Mesenchymal stem cell (in vitro differentiated cells and primary cell): ENCODE data around the gene FRMD4A.

ENCODE experiments used
- DNase-seq: peaks from one replicate; pipeline ENCODE4 v3.0.0-alpha.2; 2013
- H2AFZ ChIP-seq: one replicate; pipeline ENCODE4 v1.6.1; 2013; ENCODE audit warnings: low read depth, mild to moderate bottlenecking, control low read depth, inconsistent platforms, low read length, moderate library complexity
- H2AK5ac ChIP-seq: 2 replicates; pipeline ENCODE4 v1.6.1; 2013; ENCODE audit warnings: low read length, moderate library complexity, mild to moderate bottlenecking, inconsistent platforms; ENCODE audit not compliant: severe bottlenecking
- H2BK120ac ChIP-seq: one replicate; pipeline ENCODE4 v1.6.1; 2013; ENCODE audit warnings: low read depth, mild to moderate bottlenecking, inconsistent platforms, low read length, moderate library complexity
- H2BK12ac ChIP-seq, 2 experiments: one replicate each; pipeline ENCODE4 v1.6.1; 2013; ENCODE audit warnings: inconsistent platforms in 2 of 2, low read length in 2 of 2, mild to moderate bottlenecking in 2 of 2, moderate library complexity in 2 of 2, control low read depth in 1 of 2
- H2BK15ac ChIP-seq: one replicate; pipeline ENCODE4 v1.6.1; 2013; ENCODE audit warnings: mild to moderate bottlenecking, low read depth, inconsistent platforms; ENCODE audit not compliant: poor library complexity, severe bottlenecking
- H2BK5ac ChIP-seq: 2 replicates; pipeline ENCODE4 v1.6.1; 2013; ENCODE audit warnings: low read depth, mild to moderate bottlenecking, low read length, control low read depth, inconsistent platforms; ENCODE audit not compliant: poor library complexity, severe bottlenecking
- H3K14ac ChIP-seq, 2 experiments: one replicate each; pipeline ENCODE4 v1.6.1; 2013; ENCODE audit warnings: inconsistent platforms in 2 of 2, low read length in 2 of 2, control low read depth in 1 of 2, mild to moderate bottlenecking in 1 of 2, moderate library complexity in 1 of 2
- H3K18ac ChIP-seq, 2 experiments: one replicate each; pipeline ENCODE4 v1.6.1; 2013; ENCODE audit warnings: inconsistent platforms in 2 of 2, low read length in 2 of 2, control low read depth in 1 of 2, low read depth in 1 of 2, mild to moderate bottlenecking in 1 of 2
- H3K23ac ChIP-seq, 2 experiments: one replicate each; pipeline ENCODE4 v1.6.1; 2013; ENCODE audit warnings: inconsistent platforms in 2 of 2, low read length in 2 of 2, mild to moderate bottlenecking in 2 of 2, moderate library complexity in 2 of 2, control low read depth in 1 of 2
- H3K27ac ChIP-seq: 2 replicates; pipeline ENCODE4 v1.5.1; 2013; ENCODE audit warnings: mild to moderate bottlenecking, moderate library complexity, low read length, control low read depth, inconsistent platforms; ENCODE audit not compliant: poor library complexity, severe bottlenecking
- H3K27me3 ChIP-seq, 2 experiments: 2 replicates each; pipeline versions ENCODE4 v1.6.1 to v1.7.0; 2013; ENCODE audit warnings: low read length in 2 of 2, mild to moderate bottlenecking in 2 of 2, moderate library complexity in 2 of 2, control low read depth in 1 of 2, inconsistent platforms in 1 of 2; ENCODE audit not compliant: control insufficient read depth in 1 of 2, insufficient read depth in 1 of 2
- H3K36me3 ChIP-seq, 2 experiments: 2 replicates each; pipeline versions ENCODE4 v1.6.1 to v1.7.0; 2013; ENCODE audit warnings: low read length in 2 of 2, control low read depth in 1 of 2, inconsistent platforms in 1 of 2, low read depth in 1 of 2, mild to moderate bottlenecking in 1 of 2; ENCODE audit not compliant: insufficient read depth in 2 of 2, control insufficient read depth in 1 of 2
- H3K4ac ChIP-seq, 2 experiments: one replicate each; pipeline ENCODE4 v1.6.1; 2013; ENCODE audit warnings: inconsistent platforms in 2 of 2, low read length in 2 of 2, mild to moderate bottlenecking in 2 of 2, moderate library complexity in 2 of 2, control low read depth in 1 of 2, low read depth in 1 of 2
- H3K4me1 ChIP-seq: 2 replicates; pipeline ENCODE4 v1.6.1; 2013; ENCODE audit warnings: low read depth, low read length, control low read depth; ENCODE audit not compliant: control insufficient read depth, insufficient read depth
- H3K4me2 ChIP-seq: 2 replicates; pipeline ENCODE4 v1.6.1; 2013; ENCODE audit warnings: low read length, mild to moderate bottlenecking, inconsistent platforms; ENCODE audit not compliant: poor library complexity, severe bottlenecking
- H3K4me3 ChIP-seq, 2 experiments: 2 replicates each; pipeline versions ENCODE4 v1.5.1 to v1.7.0; 2013; ENCODE audit warnings: low read length in 2 of 2, mild to moderate bottlenecking in 2 of 2, control low read depth in 1 of 2, low read depth in 1 of 2; ENCODE audit not compliant: insufficient read depth in 1 of 2
- H3K79me1 ChIP-seq: replicated peaks from 2 replicates; pipeline ENCODE4 v1.6.1; 2013; ENCODE audit warnings: mild to moderate bottlenecking, control low read depth, low read length, inconsistent platforms; ENCODE audit not compliant: poor library complexity, severe bottlenecking
- H3K9ac ChIP-seq: 2 replicates; pipeline ENCODE4 v1.7.0; 2013; ENCODE audit warnings: mild to moderate bottlenecking, low read length, moderate library complexity
- H3K9me3 ChIP-seq: 2 replicates; pipeline ENCODE4 v1.7.0; 2013; ENCODE audit warnings: mild to moderate bottlenecking, low read length; ENCODE audit not compliant: control insufficient read depth
- H4K8ac ChIP-seq: one replicate; pipeline ENCODE4 v1.6.1; 2013; ENCODE audit warnings: inconsistent platforms, mild to moderate bottlenecking, low read length, moderate library complexity
- H4K91ac ChIP-seq: one replicate; pipeline ENCODE4 v1.6.1; 2013; ENCODE audit warnings: mild to moderate bottlenecking, low read length, inconsistent platforms
- WGBS: methylation state at CpG from one replicate; pipeline ENCODE4 v1.1.7; 2013; ENCODE audit warnings: mixed read lengths; 5-methylcytosine and 5-hydroxymethylcytosine counted together

The FRMD4A gene

GRCh38 chr10:13839430-13839990 lies 491.2 kb downstream of the FRMD4A start:
- H3K4ac ChIP-seq, result peak overlapping the region; percentile 15 to 47
- H3K9ac ChIP-seq, result peak overlapping the region; percentile 59
- H3K4me1 ChIP-seq, result peaks cover 16% of the 10 kb centered on the region
- H2AFZ ChIP-seq, result no peak overlapping the region
- 25% methylated on average over 9 of the region's 9 CpGs for WGBS
- H3K36me3 ChIP-seq, result no peaks in the 10 kb centered on the region
- no peaks in the 10 kb centered on the region for H3K27me3 ChIP-seq
- no peaks in the 10 kb centered on the region for H3K9me3 ChIP-seq
- H3K4me3 ChIP-seq, result peak overlapping the region in 1 of 2 experiments; percentile 26
- no peak overlapping the region for H2BK15ac ChIP-seq
- peak overlapping the region; percentile 77 for H4K91ac ChIP-seq
- H3K23ac ChIP-seq, result no peak overlapping the region
- peak overlapping the region; percentile 63 for H4K8ac ChIP-seq
- peak overlapping the region; percentile 39 for H2BK120ac ChIP-seq
- peak overlapping the region; percentile 45 for H3K27ac ChIP-seq
- peak overlapping the region; percentile 44 to 91 for H3K18ac ChIP-seq
- no peak overlapping the region for H3K4me2 ChIP-seq
- no peak overlapping the region for H3K14ac ChIP-seq
- peak; percentile 95 for DNase-seq
- H3K79me1 ChIP-seq, result peaks cover 24% of the 10 kb centered on the region
- peak overlapping the region in 1 of 2 experiments; percentile 84 for H2BK12ac ChIP-seq
- no peak overlapping the region for H2AK5ac ChIP-seq
- H2BK5ac ChIP-seq, result no peak overlapping the region

DNA sequence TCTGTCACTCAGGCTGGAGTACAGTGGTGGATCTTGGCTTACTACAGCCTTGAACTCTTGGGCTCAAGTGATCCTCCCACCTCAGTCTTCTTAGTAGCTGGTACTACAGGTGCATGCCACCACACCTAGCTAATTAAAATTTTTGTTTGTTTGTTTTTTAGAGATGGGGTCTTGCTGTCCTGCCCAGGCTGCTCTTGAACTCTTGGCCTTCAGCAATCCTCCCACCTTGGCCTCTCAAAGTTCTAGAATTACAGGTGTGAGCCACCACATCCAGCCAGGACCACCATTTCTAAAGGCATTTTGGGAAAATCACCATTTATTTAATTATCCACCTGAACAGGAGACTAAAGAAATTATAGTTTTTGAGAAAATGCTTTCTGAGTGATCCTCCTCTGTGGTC lies 491.7 kb downstream of the FRMD4A start:
- peak overlapping the region; percentile 41 for H3K27ac ChIP-seq
- H2BK120ac ChIP-seq, result peak overlapping the region; percentile 39
- no peak overlapping the region for H2BK5ac ChIP-seq
- peaks cover 16% of the 10 kb centered on the region for H3K4me1 ChIP-seq
- peak overlapping the region in 1 of 2 experiments; percentile 33 for H2BK12ac ChIP-seq
- no peaks in the 10 kb centered on the region for H3K9me3 ChIP-seq
- H3K9ac ChIP-seq, result no peak overlapping the region
- no peak overlapping the region for H3K4ac ChIP-seq
- H3K18ac ChIP-seq, result peak overlapping the region; percentile 29 to 91
- no peak overlapping the region for H4K91ac ChIP-seq
- no peak overlapping the region for H2AK5ac ChIP-seq
- H3K79me1 ChIP-seq, result peaks cover 24% of the 10 kb centered on the region
- peak overlapping the region; percentile 2 for H2BK15ac ChIP-seq
- no peak overlapping the region for H3K23ac ChIP-seq
- H3K27me3 ChIP-seq, result no peaks in the 10 kb centered on the region
- no peak overlapping the region for H4K8ac ChIP-seq
- DNase-seq, result no peak
- H3K4me3 ChIP-seq, result no peak overlapping the region
- no peaks in the 10 kb centered on the region for H3K36me3 ChIP-seq
- H3K14ac ChIP-seq, result no peak overlapping the region
- H2AFZ ChIP-seq, result no peak overlapping the region
- no peak overlapping the region for H3K4me2 ChIP-seq

GRCh38 chr10:13837966-13838365 lies 492.8 kb downstream of the FRMD4A start:
- Histone ChIP-seq H3K4me2 (no peak overlapping the region), H3K36me3 (no peaks in the 10 kb centered on the region), H3K4ac (peak overlapping the region in 1 of 2 experiments; percentile 13), H2AK5ac (no peak overlapping the region), H2BK120ac (no peak overlapping the region), H2BK12ac (peak overlapping the region; percentile 29 to 45), H4K8ac (no peak overlapping the region), H3K4me1 (peaks cover 14% of the 10 kb centered on the region), H3K9ac (no peak overlapping the region), H2BK5ac (no peak overlapping the region), H2BK15ac (no peak overlapping the region), H3K27ac (no peak overlapping the region), H2AFZ (no peak overlapping the region), H3K18ac (peak overlapping the region in 1 of 2 experiments; percentile 9), H3K27me3 (no peaks in the 10 kb centered on the region), H4K91ac (no peak overlapping the region), H3K9me3 (no peaks in the 10 kb centered on the region), H3K23ac (no peak overlapping the region), H3K4me3 (no peak overlapping the region), H3K79me1 (peaks cover 22% of the 10 kb centered on the region), H3K14ac (no peak overlapping the region)
- no peak for DNase-seq
- WGBS, result 97% methylated on average over 3 of the region's 3 CpGs

- Histone ChIP-seq H3K27ac (peak overlapping the region; percentile 11), H3K4me2 (peak overlapping the region; percentile 51), H4K91ac (no peak overlapping the region), H3K14ac (no peak overlapping the region), H3K36me3 (no peaks in the 10 kb centered on the region), H3K4ac (no peak overlapping the region), H2BK12ac (peak overlapping the region in 1 of 2 experiments; percentile 28), H3K9me3 (no peaks in the 10 kb centered on the region), H2AFZ (no peak overlapping the region), H3K9ac (peak overlapping the region; percentile 72), H3K18ac (peak overlapping the region in 1 of 2 experiments; percentile 25), H3K79me1 (peaks cover 19% of the 10 kb centered on the region), H3K4me1 (peaks cover 10% of the 10 kb centered on the region), H2BK5ac (no peak overlapping the region), H2BK15ac (peak overlapping the region; percentile 80), H4K8ac (peak overlapping the region; percentile 35), H2AK5ac (no peak overlapping the region), H3K23ac (no peak overlapping the region), H3K27me3 (no peaks in the 10 kb centered on the region), H2BK120ac (no peak overlapping the region), H3K4me3 (peak overlapping the region in 1 of 2 experiments; percentile 66)
- 71% methylated on average over 15 of the region's 16 CpGs for WGBS
- DNase-seq, result peak; percentile 38
These were observed 496.0 kb downstream of the FRMD4A start for GRCh38 chr10:13834581-13835286.
